ENCODE data around the gene DCST1. TPM values are rescaled to one million over a fixed set of nuclear protein-coding genes. Genes with fewer than 3 reads are reported as not detected.

Gene DCST1
- total and polyA plus RNA-seq, 2 of the 4 experiments (the other 2 are of a cell fraction): not detected

DNA sequence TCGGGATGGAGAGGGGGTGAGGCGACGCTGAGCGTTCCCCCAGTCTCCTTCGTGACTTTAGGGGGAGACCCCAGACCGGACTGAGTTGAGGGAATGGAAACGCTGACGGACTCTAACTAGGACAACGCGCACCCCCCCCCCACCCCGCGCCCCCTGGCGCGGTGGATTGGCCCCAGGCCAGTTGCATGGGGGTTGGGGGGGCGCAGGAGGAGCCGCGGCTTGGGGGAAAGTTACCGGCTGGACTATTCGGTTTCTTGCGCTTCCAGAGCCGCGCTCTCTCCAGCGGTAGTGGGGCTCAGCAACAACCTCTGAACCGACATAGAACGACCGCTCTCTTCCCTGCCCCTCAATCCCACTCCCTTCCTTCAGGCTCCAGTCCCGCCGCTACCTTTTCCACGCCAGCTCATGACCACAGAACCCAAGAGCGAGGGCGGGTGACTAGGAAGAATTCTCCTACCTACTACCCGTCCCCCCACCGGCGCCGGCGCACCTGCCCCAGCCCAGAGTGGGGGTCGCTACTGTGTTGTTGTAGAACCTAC, 30.3 kb upstream of the DCST1 start:
- Histone ChIP-seq H4K5ac (ENCODE audit: low read depth, low read length) (peak overlapping the region; percentile 92), H3K27me3 (ENCODE audit: control insufficient read depth, insufficient read depth, low read length) (no peaks in the 10 kb centered on the region), H2BK15ac (ENCODE audit: low read depth, low read length) (peak overlapping the region; percentile 89; the same call in 2 of the 3 replicates), H3K9me1 (ENCODE audit: insufficient read depth, low read length) (peaks cover 12% of the 10 kb centered on the region), H3K4ac (ENCODE audit: low read depth, low read length) (peak overlapping the region; percentile 99), H3K79me1 (ENCODE audit: low read depth in 1 of 2, low read length in 2 of 2) (peaks cover 14 to 67% of the 10 kb centered on the region in 2 experiments), H3K23ac (ENCODE audit: low read depth, low read length) (peak overlapping the region; percentile 99), H3K9ac (ENCODE audit: low read depth, low read length) (peak overlapping the region; percentile 95), H3K4me1 (ENCODE audit: control insufficient read depth, insufficient read depth, low read length) (peaks cover 21% of the 10 kb centered on the region), H3K4me3 (ENCODE audit: insufficient read depth, low read depth, low read length) (peak overlapping the region; percentile 98), H3K18ac (ENCODE audit: low read depth, low read length) (peak overlapping the region; percentile 88), H4K8ac (ENCODE audit: low read depth in 2 of 2, low read length in 2 of 2) (peak overlapping the region; percentile 92 to 98; a peak in 3 of 4 replicates), H2BK5ac (ENCODE audit: low read depth, low read length, poor library complexity, severe bottlenecking) (peak overlapping the region; percentile 91), H3K36me3 (ENCODE audit: control insufficient read depth, insufficient read depth, low read length) (no peaks in the 10 kb centered on the region; the same call in none of the 2 replicates), H3K56ac (ENCODE audit: extremely low read depth, insufficient read depth, low read length) (peak overlapping the region; percentile 93), H4K20me1 (ENCODE audit: insufficient read depth, low read length) (no peaks in the 10 kb centered on the region), H3K9me3 (ENCODE audit: control insufficient read depth, insufficient read depth, low read length) (no peaks in the 10 kb centered on the region), H3K14ac (replicated peaks; ENCODE audit: low read depth, low read length) (peak overlapping the region; percentile 100), H2BK20ac (ENCODE audit: low read depth, low read length) (peak overlapping the region; percentile 65; the same call in 1 of the 2 replicates), H2AFZ (replicated peaks; ENCODE audit: low read length, poor library complexity) (peak overlapping the region; percentile 93), H2AK5ac (ENCODE audit: low read depth, low read length) (peak overlapping the region; percentile 99), H2AK9ac (replicated peaks; ENCODE audit: low read depth, low read length, poor library complexity) (peak overlapping the region; percentile 98), H3K4me2 (ENCODE audit: low read depth, low read length) (peak overlapping the region; percentile 97), H3K27ac (ENCODE audit: insufficient read depth, low read length) (peak overlapping the region; percentile 96), H4K91ac (ENCODE audit: insufficient read depth, low read depth, low read length) (peak overlapping the region; percentile 98), H2BK120ac (ENCODE audit: low read depth, low read length) (peak overlapping the region; percentile 70)
- intact Hi-C loops (cut with micrococcal nuclease): loop anchor here (5.0 kb wide), 1 partner anchor 49 kb away; the partner anchor contains the start of gene ADAM15
- no peak for ATAC-seq (ENCODE audit: low read depth)
- no TSS peak for BruUV-seq (replicated peaks)
- in situ Hi-C loops (cut with MboI; ENCODE audit: low sequenced_read_pairs): no loop called here
- TF ChIP-seq CEBPB (IDR thresholded peaks at IDR 0.05; ENCODE audit: low read depth, low read length) (no peak), FOS (IDR thresholded peaks at IDR 0.05; ENCODE audit: low read depth, low read length) (no peak), MXI1 (IDR thresholded peaks at IDR 0.05; ENCODE audit: borderline replicate concordance, low read depth, low read length) (no peak), MAZ (IDR thresholded peaks at IDR 0.05; ENCODE audit: borderline replicate concordance, low read depth, low read length) (peak; percentile 54; the same call in 1 of the 2 replicates), CHD1 (IDR thresholded peaks at IDR 0.05; ENCODE audit: low read depth, low read length) (no peak), SMC3 (IDR thresholded peaks at IDR 0.05; ENCODE audit: low read depth, low read length) (no peak), RAD21 (IDR thresholded peaks at IDR 0.05; ENCODE audit: low read length) (no peak), RCOR1 (IDR thresholded peaks at IDR 0.05; ENCODE audit: insufficient replicate concordance, low read length) (no peak)
- no CpG with 5 or more reads among the region's 37 CpGs for WGBS, 2 experiments (ENCODE audit: extremely low coverage in 2 of 2, insufficient read length in 1 of 2)
- CTCF ChIA-PET: interaction anchor here (0.6 to 1.6 kb wide), 2 partner anchors 14 to 16 kb away, joined by 3 to 7 read pairs; no protein-coding TSS in a partner anchor
- POLR2A ChIA-PET (ENCODE audit: unreplicated experiment): no interaction called here
- no peak for DNase-seq
- dilution Hi-C loops (cut with HindIII; ENCODE audit: low sequenced_read_pairs, unreplicated experiment): no loop called here

All from IMR-90 (cell line).